Measurements from ENCODE around the gene LAMA2.

DNA sequence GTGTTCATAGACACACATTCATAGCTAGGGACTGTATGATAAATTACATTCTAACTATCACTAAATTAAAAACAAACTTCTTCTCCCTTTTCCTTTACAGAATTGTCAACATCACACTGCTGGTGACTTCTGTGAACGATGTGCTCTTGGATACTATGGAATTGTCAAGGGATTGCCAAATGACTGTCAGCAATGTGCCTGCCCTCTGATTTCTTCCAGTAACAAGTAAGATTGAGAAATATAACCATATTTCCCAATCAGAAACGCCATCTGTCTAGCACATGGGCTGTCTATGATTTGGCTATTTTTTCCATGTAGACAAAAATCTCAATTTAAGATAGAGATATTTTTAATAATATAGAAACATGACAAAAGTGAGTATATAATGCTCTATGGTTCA, 459.3 kb downstream of the LAMA2 start:
- TF ChIP-seq EZH2 (IDR thresholded peaks at IDR 0.05; ENCODE audit: low read length, missing control alignments), result no peak
- TF ChIP-seq, protein P1, sequence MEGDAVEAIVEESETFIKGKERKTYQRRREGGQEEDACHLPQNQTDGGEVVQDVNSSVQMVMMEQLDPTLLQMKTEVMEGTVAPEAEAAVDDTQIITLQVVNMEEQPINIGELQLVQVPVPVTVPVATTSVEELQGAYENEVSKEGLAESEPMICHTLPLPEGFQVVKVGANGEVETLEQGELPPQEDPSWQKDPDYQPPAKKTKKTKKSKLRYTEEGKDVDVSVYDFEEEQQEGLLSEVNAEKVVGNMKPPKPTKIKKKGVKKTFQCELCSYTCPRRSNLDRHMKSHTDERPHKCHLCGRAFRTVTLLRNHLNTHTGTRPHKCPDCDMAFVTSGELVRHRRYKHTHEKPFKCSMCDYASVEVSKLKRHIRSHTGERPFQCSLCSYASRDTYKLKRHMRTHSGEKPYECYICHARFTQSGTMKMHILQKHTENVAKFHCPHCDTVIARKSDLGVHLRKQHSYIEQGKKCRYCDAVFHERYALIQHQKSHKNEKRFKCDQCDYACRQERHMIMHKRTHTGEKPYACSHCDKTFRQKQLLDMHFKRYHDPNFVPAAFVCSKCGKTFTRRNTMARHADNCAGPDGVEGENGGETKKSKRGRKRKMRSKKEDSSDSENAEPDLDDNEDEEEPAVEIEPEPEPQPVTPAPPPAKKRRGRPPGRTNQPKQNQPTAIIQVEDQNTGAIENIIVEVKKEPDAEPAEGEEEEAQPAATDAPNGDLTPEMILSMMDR (conservative IDR thresholded peaks at IDR 0.05 in 1 of 2, IDR thresholded peaks at IDR 0.05 in 1 of 2; ENCODE audit: low read depth in 1 of 2, low read length in 2 of 2), result no peak

Data from fibroblast of lung (primary cell).